RKO (cell line): ENCODE results near the gene MMP1.

Experiments used
- DNase-seq: peaks from one replicate; pipeline ENCODE4 v3.0.0-alpha.2; 2016; ENCODE audit warnings: low spot score

MMP1 gene

DNA sequence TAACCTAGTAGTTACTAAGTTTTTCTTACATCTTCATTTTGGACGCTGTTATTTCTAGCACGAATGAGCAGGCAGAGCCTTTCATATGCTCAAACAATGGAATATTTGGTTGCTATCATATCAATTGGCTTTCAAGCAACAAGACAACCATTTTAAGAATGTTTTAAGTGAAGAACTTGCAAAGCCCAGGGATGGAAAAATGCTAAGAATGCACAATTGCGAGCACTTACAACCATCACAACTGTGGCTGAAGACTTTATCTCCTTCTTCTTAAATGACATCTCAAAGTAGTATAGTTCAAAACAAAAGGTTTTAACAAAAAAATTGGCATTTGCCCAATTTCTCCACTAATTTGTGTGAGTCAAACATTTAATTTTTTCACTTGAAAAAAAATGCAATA, 8.3 kb upstream of the MMP1 start:
- DNase-seq = no peak

DNA sequence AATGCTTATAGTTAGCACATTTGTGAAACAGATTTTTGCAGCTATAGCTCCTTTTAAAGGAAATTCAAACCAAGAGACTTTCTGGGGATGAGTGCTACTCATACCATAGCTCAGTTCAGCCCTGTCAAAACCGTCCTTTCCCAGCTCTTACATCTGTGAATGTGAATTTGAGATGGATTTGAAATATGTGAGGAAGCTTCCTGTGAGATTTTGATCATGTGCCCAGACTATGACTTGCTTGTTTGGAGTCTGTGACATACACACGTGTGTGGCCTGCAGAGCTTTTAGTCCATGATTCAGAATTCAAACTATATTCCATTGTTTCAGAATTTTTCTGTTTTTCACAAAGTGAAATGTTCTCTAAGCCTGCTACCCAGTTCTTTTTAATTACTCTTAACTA, 4.4 kb upstream of the MMP1 start:
- no peak for DNase-seq

DNA sequence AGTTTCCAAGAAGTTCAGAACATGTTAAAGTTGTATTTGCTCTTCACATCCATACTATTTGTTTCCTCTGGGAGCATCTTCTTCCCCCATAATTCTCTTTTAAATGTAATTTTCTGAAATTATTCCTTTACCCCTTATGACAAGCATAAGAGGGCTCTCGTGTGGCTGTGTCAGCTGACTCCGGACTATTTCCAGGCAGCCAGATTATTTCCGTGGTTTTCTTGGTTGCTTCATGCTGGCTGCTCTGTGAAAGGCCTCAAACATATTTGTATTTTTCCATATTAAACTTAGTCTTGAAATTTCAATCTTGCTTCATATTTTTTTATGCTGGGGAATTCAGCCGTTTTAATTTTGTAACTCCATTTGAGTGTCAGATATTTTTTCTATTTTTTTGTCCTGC, 2.8 kb upstream of the MMP1 start:
- DNase-seq = no peak

DNA sequence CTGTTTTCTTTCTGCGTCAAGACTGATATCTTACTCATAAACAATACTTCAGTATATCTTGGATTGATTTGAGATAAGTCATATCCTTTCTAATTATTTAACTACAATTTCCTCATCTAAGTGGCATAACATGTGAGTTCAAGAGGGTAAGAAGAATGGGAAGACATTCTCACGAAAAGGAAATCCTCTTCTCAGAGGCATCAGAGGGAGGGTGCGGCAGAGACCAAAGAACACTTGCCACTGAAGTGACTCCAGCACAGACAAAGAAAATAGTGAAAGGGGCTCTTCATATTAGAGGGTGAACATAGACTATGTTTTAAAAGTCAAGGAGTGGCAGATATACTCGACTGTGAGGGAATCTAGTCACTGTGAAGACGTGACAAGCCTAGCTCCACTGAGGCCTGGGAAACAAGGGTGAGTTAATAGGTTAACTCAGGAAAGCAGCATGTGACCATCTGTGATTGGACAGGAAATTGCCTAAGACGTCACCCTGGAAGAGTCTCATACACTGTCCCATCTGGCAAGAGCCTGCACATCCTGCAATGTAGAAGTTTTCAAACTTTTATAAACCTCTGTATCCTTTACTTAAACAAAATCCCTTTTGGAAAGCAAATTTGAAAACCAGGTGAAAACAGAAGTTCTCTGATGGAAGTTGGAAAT, 1.9 kb upstream of the MMP1 start:
- no peak for DNase-seq

DNA sequence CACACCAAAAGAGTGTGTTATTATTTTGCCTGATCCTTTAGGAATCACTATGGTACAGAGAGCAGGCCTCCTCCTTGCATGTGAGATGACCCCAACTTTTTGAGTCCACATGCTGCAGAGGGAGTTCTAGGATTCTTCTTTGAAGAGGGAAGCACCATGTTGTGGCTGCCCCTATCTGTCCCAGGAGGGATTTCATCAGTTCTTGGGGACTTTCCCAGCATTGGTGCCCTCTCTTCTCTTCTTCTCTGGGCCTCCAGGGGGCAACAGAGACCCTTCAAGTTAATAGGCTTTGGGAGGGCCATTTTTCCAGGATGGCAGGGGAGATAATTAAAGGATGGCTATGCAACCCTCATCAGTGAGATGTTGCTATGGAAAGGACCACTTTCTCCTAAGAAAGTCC, 3.6 kb downstream of the MMP1 start:
- peak; percentile 70 for DNase-seq

DNA sequence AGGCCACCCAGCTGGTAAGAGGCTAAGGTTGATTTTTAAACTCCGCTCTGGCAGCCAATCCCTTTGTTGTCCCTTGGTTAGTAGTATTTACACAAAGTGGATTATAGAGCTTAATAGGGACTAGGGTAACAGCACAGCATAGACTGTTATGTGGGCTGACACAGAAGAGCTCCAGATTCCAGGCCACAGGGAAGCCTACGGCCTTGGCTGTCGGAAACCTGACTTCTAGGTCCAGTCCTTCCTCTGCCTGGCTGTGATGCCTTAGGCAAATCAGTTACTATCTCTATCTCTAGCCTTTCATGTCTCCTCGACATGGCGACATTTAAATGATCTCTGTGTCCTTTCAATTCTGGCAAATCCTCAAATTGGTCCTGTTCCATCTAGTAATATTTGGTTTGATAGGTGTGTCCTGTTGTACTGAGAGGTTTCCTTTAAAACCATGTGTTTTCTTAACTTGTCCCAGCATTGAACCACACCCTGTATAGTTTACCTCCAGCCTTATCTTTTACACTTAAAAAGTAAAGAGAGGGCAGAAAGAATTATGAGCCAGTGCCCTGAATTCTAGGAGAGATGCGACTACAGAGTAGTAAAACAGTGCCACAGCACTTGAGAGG, 4.2 kb downstream of the MMP1 start:
- no peak for DNase-seq

DNA sequence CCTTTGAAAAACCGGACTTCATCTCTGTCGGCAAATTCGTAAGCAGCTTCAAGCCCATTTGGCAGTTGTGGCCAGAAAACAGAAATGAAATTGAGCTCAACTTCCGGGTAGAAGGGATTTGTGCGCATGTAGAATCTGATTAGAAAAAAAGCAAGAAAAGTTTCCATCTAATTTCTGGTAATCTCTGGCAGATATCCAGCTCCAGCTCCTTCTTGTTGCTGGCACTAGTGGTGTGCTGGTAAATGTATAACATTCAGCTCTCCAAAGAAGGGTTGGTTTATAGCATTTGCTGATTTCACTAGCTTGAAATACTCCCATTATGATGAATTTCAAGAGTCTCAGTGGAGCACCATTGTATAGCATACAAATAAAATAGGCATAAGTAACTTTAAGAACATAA, 5.4 kb downstream of the MMP1 start:
- no peak for DNase-seq

DNA sequence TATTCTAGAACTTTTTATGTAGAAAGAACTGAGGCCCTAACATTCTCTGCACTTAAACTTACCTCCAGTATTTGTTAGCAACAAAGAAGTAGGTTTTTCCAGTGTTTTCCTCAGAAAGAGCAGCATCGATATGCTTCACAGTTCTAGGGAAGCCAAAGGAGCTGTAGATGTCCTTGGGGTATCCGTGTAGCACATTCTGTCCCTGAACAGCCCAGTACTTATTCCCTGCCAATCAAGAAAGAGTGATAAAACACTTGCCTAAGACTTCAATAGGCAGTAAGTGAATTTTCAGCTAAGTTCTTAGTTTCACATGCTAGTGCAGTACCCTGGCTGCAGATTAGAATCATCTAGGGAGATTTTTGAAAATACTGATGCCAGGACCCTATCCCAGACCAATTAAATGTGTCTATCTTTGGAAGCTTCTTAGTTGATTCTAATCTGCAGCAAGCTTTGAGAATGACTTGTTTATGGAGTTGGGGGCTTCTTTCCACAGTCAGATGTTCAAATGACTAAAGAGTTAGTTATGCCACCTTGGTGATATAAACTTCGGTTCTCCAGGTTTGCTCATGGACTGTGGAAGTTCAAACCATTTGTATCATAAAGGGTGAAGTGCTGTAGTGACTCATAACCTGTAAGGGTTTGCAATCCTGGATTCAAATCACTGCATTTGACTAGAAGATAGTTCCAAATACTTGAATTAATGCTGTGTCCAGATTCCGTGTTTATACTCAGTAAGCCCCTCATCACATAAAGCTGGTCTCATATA, 6.5 kb downstream of the MMP1 start:
- peak; percentile 19 for DNase-seq

DNA sequence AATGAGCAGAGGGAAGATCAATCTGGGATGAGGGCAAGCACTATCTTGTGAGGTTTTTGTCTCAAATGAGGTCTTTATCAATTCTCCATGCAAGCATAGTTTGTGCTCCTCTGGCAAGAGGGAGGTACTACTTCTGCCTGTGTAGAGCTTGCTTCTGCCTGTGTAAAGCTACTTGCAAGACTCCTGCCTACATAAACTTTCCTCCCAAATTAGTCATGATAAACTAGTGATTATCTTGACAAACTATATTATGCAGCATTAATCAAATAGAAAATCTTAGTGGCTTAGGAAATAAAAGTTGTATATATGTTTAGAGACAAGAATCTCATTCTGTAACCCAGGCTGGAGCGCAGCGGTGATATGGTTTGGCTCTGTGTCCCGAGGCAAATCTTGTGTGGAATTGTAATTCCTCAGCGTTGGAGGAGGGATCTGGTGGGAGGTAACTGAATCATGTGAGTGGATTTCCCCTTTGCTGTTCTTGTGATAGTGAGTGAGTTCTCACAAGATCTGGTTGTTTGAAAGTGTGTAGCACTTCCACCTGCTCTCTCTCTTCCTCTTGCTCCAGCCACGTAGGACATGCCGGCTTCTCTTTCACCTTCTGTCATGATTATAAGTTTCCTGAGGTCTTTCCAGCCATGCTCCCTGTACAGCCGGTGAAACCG, 9.5 kb downstream of the MMP1 start:
- no peak for DNase-seq

DNA sequence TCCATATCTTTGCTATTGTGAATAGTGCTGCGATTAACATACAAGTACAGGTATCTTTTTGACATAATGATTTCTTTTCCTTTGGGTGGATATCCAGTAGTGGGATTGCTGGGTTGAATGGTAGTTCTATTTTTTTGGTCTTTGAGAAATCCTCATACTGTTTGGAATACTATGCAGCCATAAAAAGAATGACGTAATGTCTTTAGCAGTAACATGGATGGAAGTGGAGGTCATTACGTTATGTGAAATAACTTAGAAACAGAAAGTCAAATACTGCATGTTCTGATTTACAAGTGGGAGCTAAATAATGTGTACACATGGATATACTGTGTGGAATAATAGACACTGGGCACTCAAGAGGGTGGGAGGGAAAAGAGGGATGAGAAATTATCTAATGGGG, 13.6 kb downstream of the MMP1 start:
- no peak for DNase-seq

DNA sequence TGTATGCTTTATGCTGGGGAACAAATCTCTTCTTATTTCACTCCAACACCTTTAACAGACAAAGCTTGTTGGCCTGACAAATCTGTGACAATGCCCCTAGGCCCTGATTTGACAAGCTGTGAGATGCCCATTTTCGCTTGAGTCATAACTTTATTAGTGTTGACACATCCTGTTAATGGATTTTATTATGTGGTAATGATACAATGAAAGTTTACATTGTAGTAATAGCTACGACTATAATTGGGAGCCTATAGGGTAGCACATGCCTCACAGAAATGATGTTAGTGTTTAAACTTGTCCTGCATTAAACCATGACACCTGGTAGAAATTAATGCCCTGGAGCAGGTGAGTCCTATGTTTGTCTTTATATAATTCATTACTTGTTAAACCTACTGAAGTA, 14.2 kb downstream of the MMP1 start:
- no peak for DNase-seq

DNA sequence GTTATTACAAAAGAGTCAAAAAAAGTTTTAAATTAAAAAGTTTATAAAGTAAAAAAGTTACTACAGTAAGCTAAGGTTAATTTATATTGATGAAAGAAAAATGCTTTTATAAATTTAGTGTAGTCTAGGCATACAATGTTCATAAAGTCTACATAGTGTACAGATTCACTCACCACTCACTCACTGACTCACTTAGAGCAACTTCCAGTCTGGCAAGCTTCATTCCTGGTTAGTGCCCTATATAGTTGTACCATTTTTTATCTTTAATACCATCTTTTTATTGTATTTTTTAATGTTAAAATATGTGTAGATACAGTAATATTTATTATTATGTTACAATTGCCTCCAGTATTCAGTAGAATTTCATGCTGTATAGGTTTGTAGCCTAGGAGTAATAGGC, 14.9 kb downstream of the MMP1 start:
- peak; percentile 17 for DNase-seq

DNA sequence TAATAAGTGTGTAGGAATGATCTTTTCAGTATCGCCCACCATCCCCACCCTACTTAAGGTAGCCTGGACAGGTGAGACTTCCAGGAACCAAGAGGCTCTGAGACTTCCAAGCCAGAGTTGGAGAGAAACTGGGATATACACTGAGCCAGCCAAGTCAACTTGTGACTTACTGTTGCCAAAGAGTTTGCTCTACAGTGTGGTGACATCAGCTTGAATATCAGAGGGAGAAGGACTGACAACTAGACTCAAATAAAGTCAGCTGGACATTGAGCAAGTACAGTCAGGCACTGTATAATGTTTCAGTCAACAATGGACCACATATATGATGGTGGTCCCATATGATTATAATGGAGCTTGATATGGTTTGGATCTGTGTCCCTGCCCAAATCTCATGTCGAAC, 16.3 kb downstream of the MMP1 start:
- no peak for DNase-seq

DNA sequence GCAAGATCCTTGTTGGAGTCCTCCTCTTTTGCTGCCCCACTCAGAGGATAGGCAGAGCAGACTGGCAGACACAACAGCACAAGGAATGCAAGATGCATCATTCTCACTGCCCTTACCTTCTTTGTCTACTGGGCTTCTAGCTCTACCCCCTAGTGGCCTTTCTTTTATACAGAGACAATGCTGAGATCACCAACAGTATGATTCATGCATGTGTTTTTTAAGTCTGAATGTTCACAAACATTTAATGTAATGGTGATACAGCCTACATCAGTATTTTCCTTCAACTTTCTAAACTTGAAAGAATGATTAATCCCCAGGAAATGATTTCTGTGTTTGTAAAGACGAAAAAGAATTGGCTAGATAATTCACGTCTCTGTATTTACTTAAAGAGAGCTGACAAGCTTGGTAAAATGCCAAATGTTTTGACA, 17.5 kb downstream of the MMP1 start, which contains the start of gene MMP10:
Gene MMP10, minus strand, starts transcription at position 138 of the 428 bp plus-strand sequence. Its CDS starts 37 bp downstream, at position 101.
- peak; percentile 88 for DNase-seq

DNA sequence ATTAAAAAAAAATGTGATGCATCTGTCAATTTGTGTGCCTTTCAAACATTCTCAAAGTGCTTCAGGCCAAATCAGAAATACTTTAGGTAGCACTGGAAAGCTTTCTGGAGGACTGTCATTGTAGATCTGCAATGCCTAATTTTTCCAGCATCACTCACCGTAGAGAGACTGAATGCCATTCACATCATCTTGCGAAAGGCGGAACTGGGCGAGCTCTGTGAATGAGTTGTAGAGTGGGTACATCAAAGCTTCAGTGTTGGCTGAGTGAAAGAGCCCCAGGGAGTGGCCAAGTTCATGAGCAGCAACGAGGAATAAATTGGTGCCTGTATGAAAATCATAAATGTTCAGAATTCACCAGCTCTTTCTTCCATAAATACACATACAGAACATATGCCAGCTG, 21.5 kb downstream of the MMP1 start:
- DNase-seq = no peak

DNA sequence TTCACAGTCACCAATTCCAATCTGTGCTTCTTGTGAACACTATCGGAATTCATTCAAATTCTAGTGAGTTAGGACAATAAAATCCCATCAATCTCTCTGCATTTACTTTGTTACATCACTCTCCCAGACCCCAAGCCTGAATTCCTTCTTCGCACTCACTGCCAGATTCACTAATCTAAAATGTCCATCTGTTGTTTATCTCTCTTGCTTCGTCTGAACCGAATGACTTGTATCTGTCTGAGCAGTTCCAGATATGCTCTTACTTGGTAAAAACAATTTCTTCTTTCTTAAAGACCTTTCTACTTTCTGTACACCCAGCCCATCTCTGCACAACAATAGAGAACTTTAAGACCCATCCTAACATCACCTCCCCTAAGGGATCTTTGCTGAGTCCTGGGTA, 24.6 kb downstream of the MMP1 start:
- no peak for DNase-seq

DNA sequence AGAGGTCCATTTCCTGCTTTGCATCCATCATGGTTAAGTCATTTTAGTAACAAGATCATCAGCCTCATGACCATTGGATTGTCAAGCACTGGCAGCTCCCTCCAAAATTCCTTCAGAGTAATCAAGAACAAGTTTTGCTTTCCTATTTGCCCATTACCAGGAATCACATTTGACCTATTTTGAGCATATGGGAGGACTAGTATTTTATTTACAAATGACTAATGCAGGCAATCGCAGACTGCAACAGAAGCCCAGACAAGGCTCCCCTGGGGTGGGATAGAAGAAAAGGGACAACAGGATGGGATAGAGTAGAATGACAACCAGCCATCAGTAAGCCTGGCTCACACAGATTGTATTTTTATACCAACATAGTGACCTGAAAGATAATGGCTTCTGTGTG, 26.6 kb downstream of the MMP1 start:
- DNase-seq = no peak

DNA sequence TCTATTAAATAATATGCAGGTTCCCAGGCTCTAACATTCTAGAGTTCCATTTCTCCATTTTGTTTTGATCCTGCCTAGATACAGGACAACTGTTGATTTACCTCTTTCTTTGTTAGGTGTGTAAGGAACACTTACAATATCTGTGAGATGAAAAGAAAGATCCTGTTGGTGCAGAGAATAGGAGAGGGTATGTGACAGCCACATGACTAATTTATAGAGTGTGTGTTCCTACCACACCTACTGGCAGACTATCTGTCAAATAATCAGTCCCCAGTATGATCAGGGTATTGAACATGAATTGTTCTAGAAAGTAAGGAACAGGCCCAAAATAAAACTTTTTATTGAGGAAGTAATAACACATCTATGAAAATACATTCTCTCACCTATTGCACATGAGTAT, 27.8 kb downstream of the MMP1 start:
- DNase-seq = no peak

DNA sequence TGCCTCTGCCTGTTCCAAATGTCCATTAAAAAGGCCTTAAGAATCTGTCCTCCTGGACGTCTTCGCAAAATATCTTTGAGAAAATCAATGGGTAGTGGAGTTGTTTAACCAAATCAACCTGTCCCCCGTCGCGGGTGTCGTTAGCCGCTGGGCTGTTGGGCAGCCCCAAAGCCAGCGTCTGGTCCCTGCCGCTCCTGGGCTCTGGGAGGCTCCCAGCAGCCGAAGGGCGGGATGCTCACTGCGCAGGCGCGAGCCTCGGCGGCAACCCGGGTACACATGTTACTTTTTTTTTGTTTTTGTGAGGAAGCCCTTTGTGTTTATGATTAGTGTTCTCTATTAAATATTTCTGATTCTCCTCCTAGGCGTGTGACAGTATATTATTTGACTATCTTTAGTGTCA, 30.2 kb downstream of the MMP1 start:
- no peak for DNase-seq

DNA sequence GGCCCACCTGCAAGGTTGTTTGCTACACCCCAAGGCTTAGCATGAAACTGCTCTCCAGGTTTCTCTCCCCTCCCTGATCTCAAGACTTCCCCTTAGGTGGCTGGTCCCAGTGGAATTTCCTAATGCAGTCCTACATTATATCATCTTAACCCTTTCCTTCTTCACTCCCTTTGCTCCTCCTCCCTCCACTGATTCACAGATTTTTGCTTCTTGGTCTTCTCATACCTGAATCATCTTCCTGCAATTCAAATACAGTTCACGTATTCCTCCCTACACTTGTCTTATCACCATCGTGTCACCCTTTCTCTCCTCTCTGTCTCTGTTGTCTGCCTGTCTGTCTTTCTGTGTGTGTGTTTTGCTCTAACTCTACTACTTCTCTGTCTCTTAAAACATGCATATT, 34.5 kb downstream of the MMP1 start:
- DNase-seq = peak; percentile 56

DNA sequence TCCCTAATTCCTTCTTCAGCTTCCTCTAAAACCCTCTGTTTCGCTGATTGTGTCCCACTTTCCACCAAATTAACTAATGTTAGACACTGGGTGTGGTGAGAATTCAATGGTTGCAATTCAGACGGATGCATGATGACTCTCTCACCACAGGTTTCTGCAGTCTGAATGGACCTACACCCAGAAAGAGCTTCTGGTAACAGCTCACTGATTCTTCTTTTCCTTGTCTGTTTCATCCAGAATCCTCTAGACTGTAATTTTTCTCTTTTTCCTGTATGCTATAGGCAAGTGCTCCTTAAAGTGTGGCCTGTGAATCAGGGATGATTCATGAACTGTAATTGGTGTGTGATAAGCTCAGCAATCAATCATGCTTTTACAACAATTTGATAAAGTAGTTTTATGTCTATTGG, 35.6 kb downstream of the MMP1 start:
- DNase-seq = peak; percentile 47

DNA sequence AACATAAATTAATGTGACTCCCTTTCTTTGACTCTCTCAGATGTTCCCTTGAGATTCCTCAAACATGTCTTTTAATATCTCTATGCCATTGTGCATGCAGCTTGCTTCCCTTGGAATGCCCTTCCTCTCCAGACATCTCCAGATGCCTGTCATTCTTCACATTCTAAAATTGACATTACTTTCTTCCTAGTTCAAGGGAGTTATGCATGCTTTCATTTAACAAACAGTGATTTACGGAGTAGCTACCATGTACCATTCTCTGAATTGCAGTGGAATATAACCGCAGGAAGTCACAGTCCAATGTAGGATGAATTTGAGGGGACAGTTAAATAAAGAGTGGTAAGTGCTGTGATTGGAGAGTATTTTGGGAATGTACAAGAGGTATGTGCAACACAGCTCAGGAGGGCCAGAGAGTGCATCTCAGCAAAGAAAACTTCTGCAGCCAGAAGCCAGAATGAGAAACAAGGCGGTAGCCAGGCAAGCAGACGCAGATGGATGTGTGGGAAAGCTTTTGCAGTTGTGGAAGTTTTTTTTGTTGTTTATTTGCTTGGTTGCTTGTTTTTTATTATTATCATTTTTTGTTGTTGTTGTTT, 36.2 kb downstream of the MMP1 start:
- DNase-seq = no peak
